ENCODE data around the gene LZTS2.

The LZTS2 gene

DNA sequence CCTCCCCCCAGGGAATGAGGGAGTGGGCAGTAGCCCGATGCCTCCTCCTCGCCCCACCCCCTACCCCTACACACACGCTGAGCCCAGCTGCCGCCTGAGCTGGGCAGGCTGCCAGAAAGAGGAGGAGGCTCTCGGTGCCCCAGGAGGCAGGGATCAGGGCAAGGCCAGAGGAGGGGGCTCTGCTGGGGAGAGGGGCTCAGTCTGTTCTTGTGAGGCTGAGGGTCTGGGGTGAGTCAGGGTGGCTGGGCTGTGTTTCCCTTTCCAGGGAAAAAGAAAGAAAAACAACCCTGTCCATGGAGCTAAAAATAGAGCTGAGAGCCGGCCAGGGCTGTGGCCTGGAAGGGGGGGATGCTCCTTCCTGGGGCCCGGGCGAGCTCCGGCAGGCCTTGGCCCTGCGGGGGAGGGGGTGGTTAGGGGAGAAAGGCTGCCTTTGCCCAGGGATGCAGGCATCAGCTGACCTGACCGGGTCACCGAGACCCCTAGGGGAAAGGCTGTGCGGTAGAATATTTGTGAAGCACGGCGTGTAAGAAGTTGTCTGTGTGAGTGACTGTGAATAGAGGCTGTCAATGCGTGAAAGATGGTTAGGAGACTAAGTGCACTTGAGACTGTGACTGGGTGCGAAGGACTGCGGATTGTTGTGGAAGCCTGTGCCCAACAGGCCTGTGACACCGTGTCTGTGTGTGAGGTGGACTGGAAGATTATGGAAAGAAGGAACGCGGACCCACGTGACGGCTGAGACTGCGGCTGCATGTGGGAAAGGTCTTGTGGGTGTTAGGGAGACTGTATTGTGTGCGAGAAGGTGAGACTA lies 1.2 kb upstream of the LZTS2 start:
- peak; percentile 68 for ATAC-seq (ENCODE audit: insufficient read depth, low read depth)
- H2AFZ ChIP-seq (ENCODE audit: low read depth, low read length) = peak overlapping the region; percentile 92
- H3K9ac ChIP-seq (ENCODE audit: low read depth, low read length) = peak overlapping the region; percentile 83

DNA sequence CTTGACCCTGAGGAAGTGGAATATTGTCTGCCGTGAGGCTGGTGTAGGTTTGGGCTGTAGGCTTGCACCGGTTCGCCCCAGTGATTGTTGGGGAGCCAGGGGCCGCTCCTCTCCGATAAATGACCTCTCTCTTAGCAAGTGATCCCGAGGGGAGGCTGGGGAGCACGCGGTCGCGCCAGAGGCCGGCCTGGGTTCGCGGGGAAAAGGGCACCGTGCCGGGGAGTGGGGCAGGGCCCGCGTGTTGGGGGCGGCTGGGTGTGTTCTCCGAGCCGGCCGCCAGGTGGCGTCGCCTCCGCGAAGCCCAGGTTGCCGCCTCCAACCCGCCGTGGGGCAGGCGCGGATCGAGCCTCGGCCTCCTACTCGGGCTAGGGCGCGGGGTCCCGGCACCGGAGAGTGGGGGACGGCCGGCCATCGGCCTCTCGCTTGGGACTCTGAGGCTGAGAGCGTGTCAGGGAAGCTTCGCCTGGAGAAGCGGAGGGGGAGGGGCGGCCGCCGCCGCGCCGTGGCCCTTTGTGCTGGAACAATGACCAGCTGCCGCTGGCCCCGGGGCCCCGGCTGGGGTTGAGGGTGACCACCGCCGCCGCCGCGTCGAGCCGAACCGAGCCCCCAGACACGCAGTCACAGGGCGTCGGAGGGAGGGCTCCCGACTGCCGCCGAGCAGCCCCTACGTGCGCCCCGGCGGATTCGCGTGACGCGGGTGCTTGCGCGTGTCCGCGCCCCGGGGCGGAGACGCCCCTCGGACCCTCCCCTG lies 442 bp upstream of the LZTS2 start:
- Histone ChIP-seq H4K20me1 (ENCODE audit: insufficient read depth, low read length) (peaks cover 3% of the 10 kb centered on the region), H2AFZ (ENCODE audit: low read depth, low read length) (peak overlapping the region; percentile 92), H3K27ac (ENCODE audit: low read length) (peak overlapping the region; percentile 83), H3K9me3 (ENCODE audit: insufficient read depth, low read length, severe bottlenecking) (no peaks in the 10 kb centered on the region), H3K36me3 (ENCODE audit: insufficient read depth, low read length) (peaks cover 9% of the 10 kb centered on the region), H3K4me2 (ENCODE audit: insufficient read depth, low read length) (peak overlapping the region; percentile 98), H3K79me2 (ENCODE audit: insufficient read depth, low read length) (no peaks in the 10 kb centered on the region; the same call in 1 of the 2 replicates), H3K9ac (ENCODE audit: low read depth, low read length) (peak overlapping the region; percentile 83), H3K27me3 (ENCODE audit: insufficient read depth, low read length, poor library complexity) (no peaks in the 10 kb centered on the region), H3K4me3 (ENCODE audit: low read depth in 1 of 2, low read length in 2 of 2) (peak overlapping the region; percentile 33 to 93; a peak in 3 of 4 replicates), H3K4me1 (ENCODE audit: insufficient read depth, low read length) (peaks cover 37% of the 10 kb centered on the region)
- TF ChIP-seq, protein P1, sequence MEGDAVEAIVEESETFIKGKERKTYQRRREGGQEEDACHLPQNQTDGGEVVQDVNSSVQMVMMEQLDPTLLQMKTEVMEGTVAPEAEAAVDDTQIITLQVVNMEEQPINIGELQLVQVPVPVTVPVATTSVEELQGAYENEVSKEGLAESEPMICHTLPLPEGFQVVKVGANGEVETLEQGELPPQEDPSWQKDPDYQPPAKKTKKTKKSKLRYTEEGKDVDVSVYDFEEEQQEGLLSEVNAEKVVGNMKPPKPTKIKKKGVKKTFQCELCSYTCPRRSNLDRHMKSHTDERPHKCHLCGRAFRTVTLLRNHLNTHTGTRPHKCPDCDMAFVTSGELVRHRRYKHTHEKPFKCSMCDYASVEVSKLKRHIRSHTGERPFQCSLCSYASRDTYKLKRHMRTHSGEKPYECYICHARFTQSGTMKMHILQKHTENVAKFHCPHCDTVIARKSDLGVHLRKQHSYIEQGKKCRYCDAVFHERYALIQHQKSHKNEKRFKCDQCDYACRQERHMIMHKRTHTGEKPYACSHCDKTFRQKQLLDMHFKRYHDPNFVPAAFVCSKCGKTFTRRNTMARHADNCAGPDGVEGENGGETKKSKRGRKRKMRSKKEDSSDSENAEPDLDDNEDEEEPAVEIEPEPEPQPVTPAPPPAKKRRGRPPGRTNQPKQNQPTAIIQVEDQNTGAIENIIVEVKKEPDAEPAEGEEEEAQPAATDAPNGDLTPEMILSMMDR (IDR thresholded peaks at IDR 0.05; ENCODE audit: borderline replicate concordance, extremely low read depth, low read length, poor library complexity, severe bottlenecking) = peak; percentile 79
- TF ChIP-seq EZH2 (IDR thresholded peaks at IDR 0.05; ENCODE audit: borderline replicate concordance, low read depth, low read length, severe bottlenecking) = no peak
- ATAC-seq (ENCODE audit: insufficient read depth, low read depth) (peak; percentile 67), DNase-seq (peak; percentile 73)

More for the DNA sequence above, 1.2 kb upstream of the LZTS2 start:
- Histone ChIP-seq H3K9me3 (ENCODE audit: insufficient read depth, low read length, severe bottlenecking) (no peaks in the 10 kb centered on the region), H3K4me1 (ENCODE audit: insufficient read depth, low read length) (peaks cover 37% of the 10 kb centered on the region), H3K79me2 (ENCODE audit: insufficient read depth, low read length) (no peaks in the 10 kb centered on the region; the same call in 1 of the 2 replicates), H3K4me2 (ENCODE audit: insufficient read depth, low read length) (peak overlapping the region; percentile 98), H3K36me3 (ENCODE audit: insufficient read depth, low read length) (peaks cover 16% of the 10 kb centered on the region), H3K27ac (ENCODE audit: low read length) (peak overlapping the region; percentile 83), H4K20me1 (ENCODE audit: insufficient read depth, low read length) (no peaks in the 10 kb centered on the region; the same call in 1 of the 2 replicates), H3K4me3 (ENCODE audit: low read depth in 1 of 2, low read length in 2 of 2) (peak overlapping the region; percentile 53 to 93; a peak in 3 of 4 replicates), H3K27me3 (ENCODE audit: insufficient read depth, low read length, poor library complexity) (no peaks in the 10 kb centered on the region)
- TF ChIP-seq, protein P1 (IDR thresholded peaks at IDR 0.05; ENCODE audit: borderline replicate concordance, extremely low read depth, low read length, poor library complexity, severe bottlenecking) = no peak
- TF ChIP-seq EZH2 (IDR thresholded peaks at IDR 0.05; ENCODE audit: borderline replicate concordance, low read depth, low read length, severe bottlenecking) = no peak
- peak; percentile 86 for DNase-seq

DNA sequence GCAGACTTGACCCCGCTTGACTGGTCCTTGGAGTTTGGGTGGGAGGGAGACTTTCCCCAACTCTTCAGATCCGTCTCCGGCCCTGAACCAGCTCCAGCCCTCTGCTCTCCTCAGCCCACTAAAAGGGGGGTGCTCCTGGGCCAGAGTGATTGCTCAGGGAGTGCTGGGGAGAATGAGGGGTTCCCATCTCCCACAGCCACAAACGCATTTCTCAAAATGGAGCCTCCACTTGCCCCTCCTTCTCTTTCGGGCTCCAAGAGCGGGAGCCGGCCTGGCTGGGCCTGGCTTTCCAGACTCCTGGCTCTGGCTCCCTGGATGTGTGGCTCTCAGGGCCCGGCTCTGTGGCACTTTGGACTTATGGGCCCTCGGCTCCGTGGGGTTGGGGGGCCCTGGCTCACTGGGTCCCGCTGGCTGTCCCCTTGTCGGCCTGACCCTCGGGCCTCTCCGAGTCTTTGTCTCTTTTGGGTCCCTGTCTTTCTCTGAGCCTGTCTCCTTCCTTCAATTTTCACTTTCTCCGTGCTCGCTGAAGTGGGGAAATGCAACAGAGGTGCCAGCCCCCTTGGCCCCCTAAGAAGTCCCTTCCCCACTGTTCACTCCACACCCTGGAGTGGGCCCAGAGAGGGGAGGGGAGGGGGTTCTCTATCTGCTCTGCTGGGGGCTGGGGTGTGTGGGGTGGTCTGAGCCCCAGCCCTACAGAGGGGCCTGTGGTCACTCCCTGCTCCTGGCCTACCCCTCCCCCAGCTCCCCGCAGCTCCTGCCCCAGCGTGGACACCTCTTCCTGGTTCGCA lies 713 bp downstream of the LZTS2 start:
- Histone ChIP-seq H3K4me1 (ENCODE audit: insufficient read depth, low read length) (peaks cover 37% of the 10 kb centered on the region), H3K79me2 (ENCODE audit: insufficient read depth, low read length) (no peaks in the 10 kb centered on the region; the same call in 1 of the 2 replicates), H3K9ac (ENCODE audit: low read depth, low read length) (peak overlapping the region; percentile 83), H4K20me1 (ENCODE audit: insufficient read depth, low read length) (peaks cover 4% of the 10 kb centered on the region), H3K4me3 (ENCODE audit: low read depth in 1 of 2, low read length in 2 of 2) (peak overlapping the region in 1 of 2 experiments; percentile 93; a peak in 2 of 4 replicates), H3K9me3 (ENCODE audit: insufficient read depth, low read length, severe bottlenecking) (no peaks in the 10 kb centered on the region), H3K36me3 (ENCODE audit: insufficient read depth, low read length) (0 out of 2 replicates have a peak, but pooled peaks cover 4% of the 10 kb centered on the region), H3K27me3 (ENCODE audit: insufficient read depth, low read length, poor library complexity) (no peaks in the 10 kb centered on the region), H2AFZ (ENCODE audit: low read depth, low read length) (no peak overlapping the region; the same call in 1 of the 2 replicates), H3K27ac (ENCODE audit: low read length) (no peak overlapping the region), H3K4me2 (ENCODE audit: insufficient read depth, low read length) (peak overlapping the region; percentile 98)
- TF ChIP-seq, protein P1 (IDR thresholded peaks at IDR 0.05; ENCODE audit: borderline replicate concordance, extremely low read depth, low read length, poor library complexity, severe bottlenecking) = no peak
- no peak for TF ChIP-seq EZH2 (IDR thresholded peaks at IDR 0.05; ENCODE audit: borderline replicate concordance, low read depth, low read length, severe bottlenecking)
- DNase-seq (no peak), ATAC-seq (ENCODE audit: insufficient read depth, low read depth) (no peak)
